CD14-positive monocyte (primary cell): ENCODE measurements around the gene EPHA7. TPM values are rescaled to one million over a fixed set of nuclear protein-coding genes. Genes with fewer than 3 reads are reported as not detected.

ENCODE experiments used
- DNase-seq, 3 donors: peaks; one replicate each; pipeline ENCODE4 v3.0.0-alpha.2; 2011 to 2022
- H2AFZ ChIP-seq: 2 replicates; pipeline ENCODE4 v1.6.0; 2012; ENCODE audit warnings: mild to moderate bottlenecking, low read depth, low read length, inconsistent platforms; ENCODE audit not compliant: insufficient read depth, poor library complexity, severe bottlenecking
- H3K27ac ChIP-seq, 2 donors: 1 replicate in 1 of 2; 2 replicates in 1 of 2; pipeline ENCODE4 v1.5.1; 2012 to 2013; ENCODE audit warnings: low read length in 2 of 2, control low read depth in 1 of 2, inconsistent platforms in 1 of 2, low read depth in 1 of 2, mild to moderate bottlenecking in 1 of 2
- H3K27me3 ChIP-seq, 2 donors: one replicate each; pipeline versions ENCODE4 v1.6.0 to v1.6.1; 2011 to 2013; ENCODE audit warnings: low read length in 2 of 2; ENCODE audit not compliant: control insufficient read depth in 2 of 2, insufficient read depth in 2 of 2
- H3K36me3 ChIP-seq, 2 donors: replicated peaks in 1 of 2; 1 replicate in 1 of 2; 2 replicates in 1 of 2; pipeline versions ENCODE4 v1.5.1 to v1.6.1; 2012 to 2013; ENCODE audit warnings: low read length in 2 of 2, control low read depth in 1 of 2, inconsistent platforms in 1 of 2, mild to moderate bottlenecking in 1 of 2; ENCODE audit not compliant: insufficient read depth in 2 of 2, control insufficient read depth in 1 of 2
- H3K4me1 ChIP-seq, 2 donors: 1 replicate in 1 of 2; 2 replicates in 1 of 2; pipeline versions ENCODE4 v1.5.1 to v1.6.1; 2012 to 2013; ENCODE audit warnings: low read length in 2 of 2, control low read depth in 1 of 2, inconsistent platforms in 1 of 2, mild to moderate bottlenecking in 1 of 2, moderate library complexity in 1 of 2; ENCODE audit not compliant: insufficient read depth in 2 of 2, control insufficient read depth in 1 of 2
- H3K4me2 ChIP-seq: replicated peaks from 2 replicates; pipeline ENCODE3; 2012; ENCODE audit warnings: low read length, moderate library complexity, mild to moderate bottlenecking; ENCODE audit not compliant: poor library complexity, severe bottlenecking; ENCODE audit errors: extremely low read depth
- H3K4me3 ChIP-seq, 3 experiments: fragments of 200-600 bp in 1 of 3; sonication (generic) in 1 of 3; replicated peaks in 1 of 3; 1 replicate in 2 of 3; 2 replicates in 1 of 3; pipeline ENCODE4 v1.5.1; 2011 to 2013; ENCODE audit warnings: low read length in 3 of 3, mild to moderate bottlenecking in 3 of 3, control low read depth in 2 of 3, low read depth in 2 of 3, inconsistent platforms in 1 of 3, moderate library complexity in 1 of 3
- H3K79me2 ChIP-seq: 2 replicates; pipeline ENCODE4 v1.6.0; 2012; ENCODE audit warnings: mild to moderate bottlenecking, control low read depth, inconsistent platforms, low read length, moderate library complexity; ENCODE audit not compliant: insufficient read depth
- H3K9ac ChIP-seq: 2 replicates; pipeline ENCODE4 v1.6.0; 2017; ENCODE audit warnings: low read length, mild to moderate bottlenecking; ENCODE audit not compliant: insufficient read depth, poor library complexity, severe bottlenecking
- H3K9me3 ChIP-seq, 2 donors: replicated peaks in 1 of 2; 1 replicate in 1 of 2; 2 replicates in 1 of 2; pipeline versions ENCODE4 v1.5.1 to v1.6.1; 2012 to 2013; ENCODE audit warnings: low read length in 2 of 2, control low read depth in 1 of 2; ENCODE audit not compliant: control insufficient read depth in 1 of 2, insufficient read depth in 1 of 2
- H4K20me1 ChIP-seq: 2 replicates; pipeline ENCODE4 v1.6.0; 2012; ENCODE audit warnings: mild to moderate bottlenecking, low read length, control low read depth, moderate library complexity; ENCODE audit not compliant: insufficient read depth
- H3K27ac Mint-ChIP-seq, 7 donors: one replicate each; pipeline ENCODE4 v1.8.0; 2020; ENCODE audit warnings: mild to moderate bottlenecking in 7 of 7, mixed read lengths in 7 of 7, moderate library complexity in 6 of 7, inconsistent platforms in 2 of 7
- H3K27me3 Mint-ChIP-seq, 3 donors: one replicate each; pipeline ENCODE4 v1.8.0; 2021 to 2022; ENCODE audit warnings: low read depth in 3 of 3, mild to moderate bottlenecking in 3 of 3, mixed read lengths in 3 of 3, moderate library complexity in 3 of 3, inconsistent platforms in 1 of 3
- H3K36me3 Mint-ChIP-seq, 2 donors: one replicate each; pipeline ENCODE4 v1.8.0; 2020; ENCODE audit warnings: mixed read lengths in 2 of 2, inconsistent platforms in 1 of 2, mild to moderate bottlenecking in 1 of 2
- H3K4me1 Mint-ChIP-seq: one replicate; pipeline ENCODE4 v1.8.0; 2020; ENCODE audit warnings: mild to moderate bottlenecking, mixed read lengths
- H3K4me3 Mint-ChIP-seq, 2 donors: one replicate each; pipeline ENCODE4 v1.8.0; 2020; ENCODE audit warnings: mild to moderate bottlenecking in 2 of 2, mixed read lengths in 2 of 2, moderate library complexity in 1 of 2
- H3K9me3 Mint-ChIP-seq, 7 donors: one replicate each; pipeline ENCODE4 v1.8.0; 2020 to 2022; ENCODE audit warnings: mixed read lengths in 7 of 7, mild to moderate bottlenecking in 6 of 7, moderate library complexity in 6 of 7, inconsistent platforms in 2 of 7
- WGBS: methylation state at CpG from one replicate; pipeline ENCODE4 v1.1.5; 2013; ENCODE audit warnings: missing lambda C conversion rate; ENCODE audit not compliant: insufficient coverage; 5-methylcytosine and 5-hydroxymethylcytosine counted together
- intact Hi-C, 2 donors: fragments of 100-400 bp; cut with micrococcal nuclease; formaldehyde crosslinking; loops; one replicate each; pipeline versions ENCODE4 v1.15.0 to v1.15.1; 2023
- polyA plus RNA-seq, 3 donors: library from polyadenylated mRNA; depleted of rRNA in 1 of 3; unstranded in 2 of 3; stranded (reverse) in 1 of 3; fragments of 300-500 nt in 2 of 3; fragments of >200 nt in 1 of 3; fragmentation: Illumina TruSeq in 2 of 3; gene quantifications; 1 replicate in 2 of 3; 2 replicates in 1 of 3; pipeline ENCODE4 v1.2.3, GENCODE V29; 2012 to 2021
- TF ChIP-seq, protein P1 (sequence below): fragments of 200-600 bp; IDR thresholded peaks from one replicate; pipeline ENCODE4 v1.8.0; 2022; ENCODE audit warnings: antibody characterized with exemption, mild to moderate bottlenecking

Gene EPHA7
- polyA plus RNA-seq, 3 donors = not detected

- H3K27ac ChIP-seq = no peak overlapping the region
- no peak for DNase-seq
- no peaks in the 10 kb centered on the region for H3K79me2 ChIP-seq
- H3K4me1 ChIP-seq = no peaks in the 10 kb centered on the region
- Mint-ChIP-seq H3K27me3 (no peaks in the 10 kb centered on the region), H3K36me3 (no peaks in the 10 kb centered on the region), H3K27ac (no peak overlapping the region), H3K4me3 (no peak overlapping the region), H3K4me1 (no peaks in the 10 kb centered on the region), H3K9me3 (no peaks in the 10 kb centered on the region)
- H4K20me1 ChIP-seq = no peaks in the 10 kb centered on the region
- no peaks in the 10 kb centered on the region for H3K9me3 ChIP-seq
- H3K4me3 ChIP-seq = no peak overlapping the region
- H3K27me3 ChIP-seq = no peaks in the 10 kb centered on the region
- H2AFZ ChIP-seq = no peak overlapping the region
- WGBS = no CpG with 5 or more reads among the region's 1 CpG
- no peak overlapping the region for H3K9ac ChIP-seq
- H3K36me3 ChIP-seq = no peaks in the 10 kb centered on the region
- H3K4me2 ChIP-seq = no peak overlapping the region
- intact Hi-C loops = no loop called here
- TF ChIP-seq, protein P1, sequence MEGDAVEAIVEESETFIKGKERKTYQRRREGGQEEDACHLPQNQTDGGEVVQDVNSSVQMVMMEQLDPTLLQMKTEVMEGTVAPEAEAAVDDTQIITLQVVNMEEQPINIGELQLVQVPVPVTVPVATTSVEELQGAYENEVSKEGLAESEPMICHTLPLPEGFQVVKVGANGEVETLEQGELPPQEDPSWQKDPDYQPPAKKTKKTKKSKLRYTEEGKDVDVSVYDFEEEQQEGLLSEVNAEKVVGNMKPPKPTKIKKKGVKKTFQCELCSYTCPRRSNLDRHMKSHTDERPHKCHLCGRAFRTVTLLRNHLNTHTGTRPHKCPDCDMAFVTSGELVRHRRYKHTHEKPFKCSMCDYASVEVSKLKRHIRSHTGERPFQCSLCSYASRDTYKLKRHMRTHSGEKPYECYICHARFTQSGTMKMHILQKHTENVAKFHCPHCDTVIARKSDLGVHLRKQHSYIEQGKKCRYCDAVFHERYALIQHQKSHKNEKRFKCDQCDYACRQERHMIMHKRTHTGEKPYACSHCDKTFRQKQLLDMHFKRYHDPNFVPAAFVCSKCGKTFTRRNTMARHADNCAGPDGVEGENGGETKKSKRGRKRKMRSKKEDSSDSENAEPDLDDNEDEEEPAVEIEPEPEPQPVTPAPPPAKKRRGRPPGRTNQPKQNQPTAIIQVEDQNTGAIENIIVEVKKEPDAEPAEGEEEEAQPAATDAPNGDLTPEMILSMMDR = no peak
These were observed 66.8 kb downstream of the EPHA7 start for GRCh38 chr6:93352604-93353003.

GRCh38 chr6:93351222-93351621 lies 68.1 kb downstream of the EPHA7 start:
- no peak overlapping the region for H3K4me2 ChIP-seq
- Mint-ChIP-seq H3K4me1 (no peaks in the 10 kb centered on the region), H3K4me3 (no peak overlapping the region), H3K27ac (no peak overlapping the region), H3K9me3 (no peaks in the 10 kb centered on the region), H3K27me3 (no peaks in the 10 kb centered on the region), H3K36me3 (no peaks in the 10 kb centered on the region)
- TF ChIP-seq, protein P1 = no peak
- no peak overlapping the region for H3K27ac ChIP-seq
- DNase-seq = no peak
- no peak overlapping the region for H2AFZ ChIP-seq
- H3K9ac ChIP-seq = no peak overlapping the region
- H3K27me3 ChIP-seq = no peaks in the 10 kb centered on the region
- WGBS = 100% methylated on average over 1 of the region's 3 CpGs
- no peaks in the 10 kb centered on the region for H4K20me1 ChIP-seq
- no peaks in the 10 kb centered on the region for H3K9me3 ChIP-seq
- H3K79me2 ChIP-seq = no peaks in the 10 kb centered on the region
- H3K4me1 ChIP-seq = no peaks in the 10 kb centered on the region
- no peaks in the 10 kb centered on the region for H3K36me3 ChIP-seq
- H3K4me3 ChIP-seq = no peak overlapping the region
- intact Hi-C loops = no loop called here
